ENCODE data around the gene TET3.

TET3 gene

GRCh38 chr2:73980566-73980965, 4.1 kb upstream of the TET3 start:
- no peak for DNase-seq (ENCODE audit: low read depth)
- in situ Hi-C loops (cut with HindIII; ENCODE audit: low sequenced_read_pairs): no loop called here
- TF ChIP-seq CTCF (IDR thresholded peaks at IDR 0.05; ENCODE audit: low read depth, low read length, missing control alignments): no peak
- no peak overlapping the region for H3K4me3 ChIP-seq (ENCODE audit: low read depth, low read length)

GRCh38 chr2:73981081-73982001, 3.4 kb upstream of the TET3 start:
- peak overlapping the region; percentile 21 for H3K4me3 ChIP-seq (ENCODE audit: low read depth, low read length)
- in situ Hi-C loops (cut with HindIII; ENCODE audit: low sequenced_read_pairs): no loop called here
- no peak for TF ChIP-seq CTCF (IDR thresholded peaks at IDR 0.05; ENCODE audit: low read depth, low read length, missing control alignments)
- no peak for DNase-seq (ENCODE audit: low read depth)

- no peak overlapping the region for H3K4me3 ChIP-seq (ENCODE audit: low read depth, low read length)
- DNase-seq (ENCODE audit: low read depth): no peak
- TF ChIP-seq CTCF (IDR thresholded peaks at IDR 0.05; ENCODE audit: low read depth, low read length, missing control alignments): no peak
- in situ Hi-C loops (cut with HindIII; ENCODE audit: low sequenced_read_pairs): no loop called here
These were observed 2.5 kb upstream of the TET3 start for GRCh38 chr2:73982140-73982617.

- no peak for TF ChIP-seq CTCF (IDR thresholded peaks at IDR 0.05; ENCODE audit: low read depth, low read length, missing control alignments)
- in situ Hi-C loops (cut with HindIII; ENCODE audit: low sequenced_read_pairs): no loop called here
- H3K4me3 ChIP-seq (ENCODE audit: low read depth, low read length): peak overlapping the region; percentile 35
- DNase-seq (ENCODE audit: low read depth): no peak
These were observed 1.1 kb upstream of the TET3 start for GRCh38 chr2:73983322-73984202.

- in situ Hi-C loops (cut with HindIII; ENCODE audit: low sequenced_read_pairs): no loop called here
- DNase-seq (ENCODE audit: low read depth): no peak
- no peak for TF ChIP-seq CTCF (IDR thresholded peaks at IDR 0.05; ENCODE audit: low read depth, low read length, missing control alignments)
- H3K4me3 ChIP-seq (ENCODE audit: low read depth, low read length): peak overlapping the region; percentile 27
These were observed 205 bp downstream of the TET3 start for GRCh38 chr2:73984922-73985307.

GRCh38 chr2:73985308-73986084, 786 bp downstream of the TET3 start:
- peak overlapping the region; percentile 50 for H3K4me3 ChIP-seq (ENCODE audit: low read depth, low read length)
- no peak for DNase-seq (ENCODE audit: low read depth)
- in situ Hi-C loops (cut with HindIII; ENCODE audit: low sequenced_read_pairs): no loop called here
- TF ChIP-seq CTCF (IDR thresholded peaks at IDR 0.05; ENCODE audit: low read depth, low read length, missing control alignments): no peak
